Loucy (cell line): Measurements from ENCODE around the gene UBN1.

Experiments
- EZH2phosphoT487 ChIP-seq: fragments of 200-600 bp; IDR thresholded peaks from 2 replicates; pipeline ENCODE4 v1.6.1; 2018; ENCODE audit warnings: antibody characterized with exemption, mild to moderate bottlenecking, moderate library complexity, borderline replicate concordance
- TF ChIP-seq, protein P1 (sequence below): fragments of 200-600 bp; sonication (generic); conservative IDR thresholded peaks from 2 replicates; pipeline ENCODE4 v1.5.1; 2014; ENCODE audit warnings: mild to moderate bottlenecking, antibody characterized with exemption, low read length

DNA sequence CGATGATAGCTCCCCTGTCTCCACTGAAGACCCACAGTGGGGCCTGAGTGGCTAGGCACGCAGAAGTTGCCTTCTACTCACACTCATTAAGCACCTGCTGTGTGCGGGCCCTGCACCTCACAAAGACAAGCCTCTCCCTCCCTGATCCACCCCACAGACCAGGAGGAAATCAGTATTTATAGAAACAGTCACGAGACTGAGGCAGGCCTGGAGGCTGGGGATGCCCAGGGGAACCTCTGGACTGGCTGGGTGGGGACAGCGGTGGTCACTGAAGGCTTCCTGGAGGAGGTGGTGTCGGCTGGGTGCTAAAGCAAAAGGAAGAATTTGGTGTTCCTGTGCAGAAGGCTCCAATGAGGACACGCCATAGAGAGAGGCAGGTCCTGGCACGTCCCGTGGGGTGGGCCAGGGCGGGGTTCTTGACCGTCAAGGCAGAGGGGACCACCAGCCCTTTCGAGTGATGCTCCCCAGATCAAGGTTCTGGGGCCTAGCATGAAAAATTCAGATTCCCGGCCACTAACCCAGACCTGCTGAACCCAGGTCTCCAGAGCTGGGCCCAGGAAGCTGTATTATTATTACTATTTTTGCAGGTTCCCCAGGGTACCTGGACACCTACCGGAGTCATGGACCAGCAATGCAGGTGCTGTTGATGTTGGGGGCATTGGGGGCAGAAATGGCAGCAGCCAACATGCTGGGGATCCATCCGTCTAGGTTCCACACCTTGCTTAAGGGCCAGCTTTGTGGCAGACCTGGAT, 66.7 kb downstream of the UBN1 start:
- TF ChIP-seq, protein P1, sequence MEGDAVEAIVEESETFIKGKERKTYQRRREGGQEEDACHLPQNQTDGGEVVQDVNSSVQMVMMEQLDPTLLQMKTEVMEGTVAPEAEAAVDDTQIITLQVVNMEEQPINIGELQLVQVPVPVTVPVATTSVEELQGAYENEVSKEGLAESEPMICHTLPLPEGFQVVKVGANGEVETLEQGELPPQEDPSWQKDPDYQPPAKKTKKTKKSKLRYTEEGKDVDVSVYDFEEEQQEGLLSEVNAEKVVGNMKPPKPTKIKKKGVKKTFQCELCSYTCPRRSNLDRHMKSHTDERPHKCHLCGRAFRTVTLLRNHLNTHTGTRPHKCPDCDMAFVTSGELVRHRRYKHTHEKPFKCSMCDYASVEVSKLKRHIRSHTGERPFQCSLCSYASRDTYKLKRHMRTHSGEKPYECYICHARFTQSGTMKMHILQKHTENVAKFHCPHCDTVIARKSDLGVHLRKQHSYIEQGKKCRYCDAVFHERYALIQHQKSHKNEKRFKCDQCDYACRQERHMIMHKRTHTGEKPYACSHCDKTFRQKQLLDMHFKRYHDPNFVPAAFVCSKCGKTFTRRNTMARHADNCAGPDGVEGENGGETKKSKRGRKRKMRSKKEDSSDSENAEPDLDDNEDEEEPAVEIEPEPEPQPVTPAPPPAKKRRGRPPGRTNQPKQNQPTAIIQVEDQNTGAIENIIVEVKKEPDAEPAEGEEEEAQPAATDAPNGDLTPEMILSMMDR: no peak
- TF ChIP-seq EZH2phosphoT487: no peak
